Ramos (cell line): ENCODE results near the gene AFF2.
"Not testable (repeated sequence)": the region's sequence is repeated elsewhere in the genome, so short reads cannot be mapped to it uniquely, and the experiment has no call there.

ENCODE experiments used
- in situ Hi-C: fragments of 300-500 bp; cut with MboI; formaldehyde crosslinking; loops from one replicate; pipeline ENCODE4 v1.14.3; 2022; ENCODE audit warnings: low sequenced_read_pairs; ENCODE audit not compliant: unreplicated experiment

Gene AFF2

GRCh38 chrX:148904421-148905111 lies 404.1 kb downstream of the AFF2 start:
- in situ Hi-C loops, result no loop called here

GRCh38 chrX:148905400-148905799 lies 405.0 kb downstream of the AFF2 start:
- in situ Hi-C loops, result no loop called here

- in situ Hi-C loops, result not testable (repeated sequence)
Measured at GRCh38 chrX:148906628-148907027, 406.2 kb downstream of the AFF2 start.

GRCh38 chrX:148909758-148910157 lies 409.3 kb downstream of the AFF2 start:
- in situ Hi-C loops, result no loop called here

GRCh38 chrX:148913971-148914370 lies 413.6 kb downstream of the AFF2 start:
- in situ Hi-C loops, result no loop called here

- in situ Hi-C loops, result no loop called here
Measured at GRCh38 chrX:148914783-148915182, 414.4 kb downstream of the AFF2 start.

- in situ Hi-C loops, result no loop called here
Measured at GRCh38 chrX:148915474-148915873, 415.1 kb downstream of the AFF2 start.

- in situ Hi-C loops, result no loop called here
Measured at GRCh38 chrX:148917441-148917840, 417.0 kb downstream of the AFF2 start.

- in situ Hi-C loops, result no loop called here
Measured at GRCh38 chrX:148923631-148924030, 423.2 kb downstream of the AFF2 start.

GRCh38 chrX:148926371-148926770 lies 426.0 kb downstream of the AFF2 start:
- in situ Hi-C loops, result no loop called here

GRCh38 chrX:148928811-148929210 lies 428.4 kb downstream of the AFF2 start:
- in situ Hi-C loops, result no loop called here

- in situ Hi-C loops, result no loop called here
Measured at GRCh38 chrX:148929686-148930085, 429.3 kb downstream of the AFF2 start.

- in situ Hi-C loops, result no loop called here
Measured at GRCh38 chrX:148930206-148930729, 429.9 kb downstream of the AFF2 start.

- in situ Hi-C loops, result no loop called here
Measured at GRCh38 chrX:148933881-148934280, 433.5 kb downstream of the AFF2 start.

- in situ Hi-C loops, result no loop called here
Measured at GRCh38 chrX:148938348-148938747, 437.9 kb downstream of the AFF2 start.

- in situ Hi-C loops, result no loop called here
Measured at GRCh38 chrX:148940411-148940996, 440.1 kb downstream of the AFF2 start.

GRCh38 chrX:148942754-148943153 lies 442.3 kb downstream of the AFF2 start:
- in situ Hi-C loops, result no loop called here

GRCh38 chrX:148947399-148947975 lies 447.1 kb downstream of the AFF2 start:
- in situ Hi-C loops, result no loop called here

GRCh38 chrX:148956352-148956751 lies 455.9 kb downstream of the AFF2 start:
- in situ Hi-C loops, result no loop called here

- in situ Hi-C loops, result no loop called here
Measured at GRCh38 chrX:148958901-148959300, 458.5 kb downstream of the AFF2 start.

GRCh38 chrX:148960060-148960459 lies 459.6 kb downstream of the AFF2 start:
- in situ Hi-C loops, result no loop called here

GRCh38 chrX:148961985-148962384 lies 461.6 kb downstream of the AFF2 start:
- in situ Hi-C loops, result no loop called here
